K562 (cell line): Measurements from ENCODE around the gene ATP1A2.

Experiments used
- EZH2 ChIP-seq: IDR thresholded peaks from 2 replicates; pipeline ENCODE4 v1.6.1; 2012; ENCODE audit warnings: low read depth, mild to moderate bottlenecking, inconsistent platforms, low read length, borderline replicate concordance
- GATA2 ChIP-seq: sonication (generic); formaldehyde crosslinking; IDR thresholded peaks from 2 replicates; pipeline ENCODE4 v1.4.0; 2020; ENCODE audit warnings: mild to moderate bottlenecking, missing genetic modification reagents
- POLR2AphosphoS5 ChIP-seq: IDR thresholded peaks from 2 replicates; pipeline ENCODE4 v1.6.1; 2011; ENCODE audit warnings: mild to moderate bottlenecking, low read depth, low read length, moderate library complexity; ENCODE audit not compliant: control insufficient read depth, insufficient read depth
- RBM17 ChIP-seq: fragments of 200-400 bp; formaldehyde crosslinking; IDR thresholded peaks from 2 replicates; pipeline ENCODE4 v1.6.1; 2017; ENCODE audit warnings: low read depth, mild to moderate bottlenecking, low read length, borderline replicate concordance
- RCOR1 ChIP-seq, 2 experiments: IDR thresholded peaks; 2 replicates each; pipeline ENCODE4 v1.6.1; 2012; ENCODE audit warnings: low read depth in 2 of 2, low read length in 2 of 2, borderline replicate concordance in 1 of 2, improper control_type of control experiment in 1 of 2
- TARDBP ChIP-seq: fragments of 450-650 bp; IDR thresholded peaks from 2 replicates; pipeline ENCODE4 v1.6.1; 2016
- TRIM28 ChIP-seq: fragments of 450-650 bp; IDR thresholded peaks from 2 replicates; pipeline ENCODE4 v1.6.1; 2017
- TF ChIP-seq, protein P1 (sequence below): sonication (generic); formaldehyde crosslinking; IDR thresholded peaks from 2 replicates; pipeline ENCODE4 v1.8.1; 2023; ENCODE audit warnings: mild to moderate bottlenecking, missing genetic modification reagents
- TF ChIP-seq, protein P2 (sequence below): fragments of 450-650 bp; formaldehyde crosslinking; IDR thresholded peaks from 2 replicates; pipeline ENCODE4 v1.4.0; 2022; ENCODE audit warnings: missing genetic modification characterization
- TF ChIP-seq, protein P3 (sequence below): fragments of 450-650 bp; formaldehyde crosslinking; IDR thresholded peaks from 2 replicates; pipeline ENCODE4 v1.4.0; 2020; ENCODE audit warnings: mild to moderate bottlenecking, mixed read lengths
- TF ChIP-seq, protein P4 (sequence below): sonication (generic); formaldehyde crosslinking; IDR thresholded peaks from 2 replicates; pipeline ENCODE4 v1.8.1; 2022; ENCODE audit warnings: missing genetic modification reagents

DNA sequence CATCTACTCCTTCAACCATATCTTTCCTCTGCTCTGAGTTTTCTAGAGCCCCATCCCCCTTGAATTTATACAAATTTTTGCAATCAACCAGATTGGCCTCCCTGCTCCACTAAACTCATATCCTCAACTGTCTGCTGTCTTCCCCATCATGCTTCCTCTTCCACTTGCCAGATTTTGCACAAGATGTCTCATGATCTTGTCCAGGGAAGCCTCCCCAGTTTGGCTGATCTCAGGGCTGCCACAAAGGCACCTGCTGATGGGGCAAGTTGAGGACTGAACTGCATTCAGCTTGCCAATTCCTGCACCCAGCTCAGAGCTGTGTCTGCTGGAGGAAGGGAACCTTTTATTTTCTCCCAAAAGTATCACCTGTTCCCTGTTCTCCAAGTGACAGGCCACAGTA, 38.1 kb upstream of the ATP1A2 start:
- TF ChIP-seq EZH2 = no peak
- TF ChIP-seq TARDBP = no peak
- TF ChIP-seq, protein P1, sequence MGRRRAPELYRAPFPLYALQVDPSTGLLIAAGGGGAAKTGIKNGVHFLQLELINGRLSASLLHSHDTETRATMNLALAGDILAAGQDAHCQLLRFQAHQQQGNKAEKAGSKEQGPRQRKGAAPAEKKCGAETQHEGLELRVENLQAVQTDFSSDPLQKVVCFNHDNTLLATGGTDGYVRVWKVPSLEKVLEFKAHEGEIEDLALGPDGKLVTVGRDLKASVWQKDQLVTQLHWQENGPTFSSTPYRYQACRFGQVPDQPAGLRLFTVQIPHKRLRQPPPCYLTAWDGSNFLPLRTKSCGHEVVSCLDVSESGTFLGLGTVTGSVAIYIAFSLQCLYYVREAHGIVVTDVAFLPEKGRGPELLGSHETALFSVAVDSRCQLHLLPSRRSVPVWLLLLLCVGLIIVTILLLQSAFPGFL (CRISPR knock-in tag) = no peak
- TF ChIP-seq, protein P2, sequence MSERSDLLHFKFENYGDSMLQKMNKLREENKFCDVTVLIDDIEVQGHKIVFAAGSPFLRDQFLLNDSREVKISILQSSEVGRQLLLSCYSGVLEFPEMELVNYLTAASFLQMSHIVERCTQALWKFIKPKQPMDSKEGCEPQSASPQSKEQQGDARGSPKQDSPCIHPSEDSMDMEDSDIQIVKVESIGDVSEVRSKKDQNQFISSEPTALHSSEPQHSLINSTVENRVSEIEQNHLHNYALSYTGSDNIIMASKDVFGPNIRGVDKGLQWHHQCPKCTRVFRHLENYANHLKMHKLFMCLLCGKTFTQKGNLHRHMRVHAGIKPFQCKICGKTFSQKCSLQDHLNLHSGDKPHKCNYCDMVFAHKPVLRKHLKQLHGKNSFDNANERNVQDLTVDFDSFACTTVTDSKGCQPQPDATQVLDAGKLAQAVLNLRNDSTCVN (CRISPR knock-in tag) = no peak
- TF ChIP-seq, protein P3, sequence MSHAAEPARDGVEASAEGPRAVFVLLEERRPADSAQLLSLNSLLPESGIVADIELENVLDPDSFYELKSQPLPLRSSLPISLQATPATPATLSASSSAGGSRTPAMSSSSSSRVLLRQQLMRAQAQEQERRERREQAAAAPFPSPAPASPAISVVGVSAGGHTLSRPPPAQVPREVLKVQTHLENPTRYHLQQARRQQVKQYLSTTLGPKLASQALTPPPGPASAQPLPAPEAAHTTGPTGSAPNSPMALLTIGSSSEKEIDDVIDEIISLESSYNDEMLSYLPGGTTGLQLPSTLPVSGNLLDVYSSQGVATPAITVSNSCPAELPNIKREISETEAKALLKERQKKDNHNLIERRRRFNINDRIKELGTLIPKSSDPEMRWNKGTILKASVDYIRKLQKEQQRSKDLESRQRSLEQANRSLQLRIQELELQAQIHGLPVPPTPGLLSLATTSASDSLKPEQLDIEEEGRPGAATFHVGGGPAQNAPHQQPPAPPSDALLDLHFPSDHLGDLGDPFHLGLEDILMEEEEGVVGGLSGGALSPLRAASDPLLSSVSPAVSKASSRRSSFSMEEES (CRISPR knock-in tag) = no peak
- no peak for TF ChIP-seq POLR2AphosphoS5
- TF ChIP-seq, protein P4, sequence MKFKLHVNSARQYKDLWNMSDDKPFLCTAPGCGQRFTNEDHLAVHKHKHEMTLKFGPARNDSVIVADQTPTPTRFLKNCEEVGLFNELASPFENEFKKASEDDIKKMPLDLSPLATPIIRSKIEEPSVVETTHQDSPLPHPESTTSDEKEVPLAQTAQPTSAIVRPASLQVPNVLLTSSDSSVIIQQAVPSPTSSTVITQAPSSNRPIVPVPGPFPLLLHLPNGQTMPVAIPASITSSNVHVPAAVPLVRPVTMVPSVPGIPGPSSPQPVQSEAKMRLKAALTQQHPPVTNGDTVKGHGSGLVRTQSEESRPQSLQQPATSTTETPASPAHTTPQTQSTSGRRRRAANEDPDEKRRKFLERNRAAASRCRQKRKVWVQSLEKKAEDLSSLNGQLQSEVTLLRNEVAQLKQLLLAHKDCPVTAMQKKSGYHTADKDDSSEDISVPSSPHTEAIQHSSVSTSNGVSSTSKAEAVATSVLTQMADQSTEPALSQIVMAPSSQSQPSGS (CRISPR knock-in tag) = no peak
- no peak for TF ChIP-seq GATA2 (CRISPR knock-in tag)
- TF ChIP-seq RCOR1 (IDR thresholded peaks at IDR 0.05; ENCODE audit: borderline replicate concordance in 1 of 2, low read depth in 2 of 2, low read length in 2 of 2) = no peak
- TF ChIP-seq RBM17 = no peak
- TF ChIP-seq TRIM28 = no peak
